ENCODE results near the gene DVL3.

DNA sequence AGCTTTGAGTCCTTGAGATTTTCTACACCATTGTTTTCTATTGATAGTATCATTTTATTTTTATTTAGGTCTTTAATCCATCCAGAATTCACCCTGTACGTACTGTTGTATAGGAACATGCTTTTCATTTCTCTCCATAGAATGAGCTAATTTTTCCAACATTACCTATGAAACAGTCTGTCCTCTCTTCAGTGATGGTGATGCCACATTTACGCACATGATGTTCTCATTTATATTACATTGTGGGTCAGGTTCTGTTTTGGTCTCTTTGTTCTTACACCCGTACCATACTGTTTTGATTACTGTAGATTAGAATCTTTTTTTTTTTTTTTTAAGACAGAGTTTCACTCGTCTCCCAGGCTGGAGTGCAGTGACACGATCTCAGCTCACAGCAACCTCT is 56.5 kb downstream of the DVL3 start:
- TF ChIP-seq, protein P1, sequence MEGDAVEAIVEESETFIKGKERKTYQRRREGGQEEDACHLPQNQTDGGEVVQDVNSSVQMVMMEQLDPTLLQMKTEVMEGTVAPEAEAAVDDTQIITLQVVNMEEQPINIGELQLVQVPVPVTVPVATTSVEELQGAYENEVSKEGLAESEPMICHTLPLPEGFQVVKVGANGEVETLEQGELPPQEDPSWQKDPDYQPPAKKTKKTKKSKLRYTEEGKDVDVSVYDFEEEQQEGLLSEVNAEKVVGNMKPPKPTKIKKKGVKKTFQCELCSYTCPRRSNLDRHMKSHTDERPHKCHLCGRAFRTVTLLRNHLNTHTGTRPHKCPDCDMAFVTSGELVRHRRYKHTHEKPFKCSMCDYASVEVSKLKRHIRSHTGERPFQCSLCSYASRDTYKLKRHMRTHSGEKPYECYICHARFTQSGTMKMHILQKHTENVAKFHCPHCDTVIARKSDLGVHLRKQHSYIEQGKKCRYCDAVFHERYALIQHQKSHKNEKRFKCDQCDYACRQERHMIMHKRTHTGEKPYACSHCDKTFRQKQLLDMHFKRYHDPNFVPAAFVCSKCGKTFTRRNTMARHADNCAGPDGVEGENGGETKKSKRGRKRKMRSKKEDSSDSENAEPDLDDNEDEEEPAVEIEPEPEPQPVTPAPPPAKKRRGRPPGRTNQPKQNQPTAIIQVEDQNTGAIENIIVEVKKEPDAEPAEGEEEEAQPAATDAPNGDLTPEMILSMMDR (IDR thresholded peaks at IDR 0.05; ENCODE audit: borderline replicate concordance, extremely low read depth, low read length, poor library complexity, severe bottlenecking): no peak
- TF ChIP-seq EZH2 (IDR thresholded peaks at IDR 0.05; ENCODE audit: borderline replicate concordance, low read depth, low read length, severe bottlenecking): no peak
